Testis (tissue), 2 donors: ENCODE measurements around the gene CA6.

Experiments
- CTCF ChIP-seq, 3 experiments: fragments of 450-650 bp in 2 of 3; fragments of 200-600 bp in 1 of 3; sonication (generic) in 1 of 3; IDR thresholded peaks; one replicate each; pipeline ENCODE4 v1.5.1; 2016 to 2019; ENCODE audit warnings: antibody characterized with exemption in 3 of 3, mild to moderate bottlenecking in 2 of 3, moderate library complexity in 1 of 3
- POLR2A ChIP-seq: fragments of 450-650 bp; IDR thresholded peaks from one replicate; pipeline ENCODE4 v1.6.1; 2017; ENCODE audit warnings: antibody characterized with exemption, mild to moderate bottlenecking, moderate library complexity

DNA sequence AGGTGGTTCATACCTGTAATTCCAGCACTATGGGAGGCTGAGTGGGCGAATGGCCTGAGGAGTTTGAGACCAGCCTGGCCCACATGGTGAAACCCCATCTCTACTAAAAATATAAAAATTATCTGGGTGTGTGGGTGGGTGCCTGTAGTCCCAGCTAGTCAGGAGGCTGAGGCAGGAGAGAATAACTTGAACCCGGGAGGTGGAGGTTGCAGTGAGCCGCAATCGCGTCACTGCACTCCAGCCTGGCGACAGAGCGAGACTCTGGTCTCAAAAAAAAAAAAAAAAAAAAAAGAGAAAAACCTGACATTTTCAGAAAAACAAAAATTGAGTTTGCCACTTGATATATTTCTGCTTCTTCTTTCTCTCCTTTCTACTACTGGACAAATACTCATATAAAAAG, 24.3 kb downstream of the CA6 start:
- TF ChIP-seq CTCF (IDR thresholded peaks at IDR 0.05) (no peak), POLR2A (no peak)
